Choroid plexus epithelial cell (primary cell): ENCODE results near the gene TNS2.

ENCODE experiments used
- DNase-seq: peaks from one replicate; pipeline ENCODE4 v3.0.0-alpha.2; 2010; ENCODE audit warnings: low read depth
- H3K4me3 ChIP-seq: 2 replicates; pipeline ENCODE4 v1.5.1; 2011; ENCODE audit warnings: low read depth, mild to moderate bottlenecking, control low read depth, low read length, moderate library complexity
- CTCF ChIP-seq: conservative IDR thresholded peaks from 2 replicates; pipeline ENCODE4 v1.5.1; 2011; ENCODE audit warnings: low read depth, mild to moderate bottlenecking, control low read depth, inconsistent platforms, low read length, moderate library complexity

TNS2 gene

GRCh38 chr12:53054112-53054878 is 4.4 kb downstream of the TNS2 start:
- TF ChIP-seq CTCF = no peak
- peak; percentile 93 for DNase-seq
- peak overlapping the region; percentile 57 for H3K4me3 ChIP-seq

- no peak overlapping the region for H3K4me3 ChIP-seq
- TF ChIP-seq CTCF = no peak
- DNase-seq = no peak
These were observed 5.8 kb downstream of the TNS2 start for GRCh38 chr12:53055471-53056266.

GRCh38 chr12:53056296-53056695 is 6.4 kb downstream of the TNS2 start:
- no peak for TF ChIP-seq CTCF
- peak; percentile 40 for DNase-seq
- no peak overlapping the region for H3K4me3 ChIP-seq

GRCh38 chr12:53056901-53057300 is 7.0 kb downstream of the TNS2 start:
- no peak for DNase-seq
- H3K4me3 ChIP-seq = no peak overlapping the region
- no peak for TF ChIP-seq CTCF

- no peak for DNase-seq
- TF ChIP-seq CTCF = no peak
- H3K4me3 ChIP-seq = no peak overlapping the region
These were observed 8.1 kb downstream of the TNS2 start for GRCh38 chr12:53057816-53058500.

- TF ChIP-seq CTCF = no peak
- DNase-seq = no peak
- no peak overlapping the region for H3K4me3 ChIP-seq
These were observed 9.0 kb downstream of the TNS2 start for GRCh38 chr12:53058674-53059433.
